ENCODE measurements around the gene FSTL5. TPM values are rescaled to one million over a fixed set of nuclear protein-coding genes. Genes with fewer than 3 reads are reported as not detected.

FSTL5 gene
- total and polyA plus RNA-seq, 9 of the 15 experiments (the other 6 are each of a cell fraction or from before 2014, with no cell fraction given), result 0.09 to 3.1 (median 0.50) TPM; not detected in 1

- intact Hi-C loops (cut with micrococcal nuclease) (no loop called here), in situ Hi-C loops (cut with MboI) (no loop called here)
- no peak overlapping the region for H2AFZ ChIP-seq (ENCODE audit: low read depth, low read length)
- H3K27me3 ChIP-seq (ENCODE audit: control insufficient read depth in 2 of 2, insufficient read depth in 2 of 2, low read length in 2 of 2), result no peaks in the 10 kb centered on the region
- POLR2A ChIA-PET, result no interaction called here
- FAIRE-seq (no peak), DNase-seq (ENCODE audit: extremely low read depth in 1 of 4, low spot score in 3 of 4) (no peak), ATAC-seq (no peak)
- H3K9me3 ChIP-seq (replicated peaks; ENCODE audit: control insufficient read depth, insufficient read depth, low read depth, low read length), result no peaks in the 10 kb centered on the region
- H3K4me2 ChIP-seq (ENCODE audit: insufficient read depth, low read length), result no peak overlapping the region
- no peak overlapping the region for H3K27ac ChIP-seq (ENCODE audit: extremely low read depth, low read depth, low read length)
- no peak overlapping the region for H3K9ac ChIP-seq (ENCODE audit: insufficient read depth in 1 of 2, low read depth in 2 of 2, low read length in 2 of 2)
- WGBS (ENCODE audit: insufficient coverage, low coverage, missing lambda C conversion rate), result 0% methylated on average over 3 of the region's 4 CpGs
- TF ChIP-seq PHF8 (IDR thresholded peaks at IDR 0.05; ENCODE audit: borderline replicate concordance, low read length) (no peak), PML (IDR thresholded peaks at IDR 0.05; ENCODE audit: low read length) (no peak), NCOR1 (IDR thresholded peaks at IDR 0.05) (no peak), ZNF785 (CRISPR knock-in tag; IDR thresholded peaks at IDR 0.05) (no peak), ZFP91 (CRISPR knock-in tag; IDR thresholded peaks at IDR 0.05) (no peak), HMBOX1 (IDR thresholded peaks at IDR 0.05) (no peak), E2F4 (CRISPR knock-in tag; IDR thresholded peaks at IDR 0.05; ENCODE audit: low read depth) (no peak), BMI1 (IDR thresholded peaks at IDR 0.05; ENCODE audit: low read length) (no peak), MAFG (tag; conservative IDR thresholded peaks at IDR 0.05) (no peak), ZNF165 (CRISPR knock-in tag; IDR thresholded peaks at IDR 0.05; ENCODE audit: borderline replicate concordance) (no peak), NONO (IDR thresholded peaks at IDR 0.05; ENCODE audit: low read depth in 2 of 2, low read length in 1 of 2) (no peak), ZNF444 (CRISPR knock-in tag; IDR thresholded peaks at IDR 0.05) (no peak), NCOA2 (IDR thresholded peaks at IDR 0.05; ENCODE audit: partially characterized antibody in 2 of 2) (no peak), CCNT2 (IDR thresholded peaks at IDR 0.05; ENCODE audit: borderline replicate concordance, extremely low read depth, insufficient read length, low read depth, low read length) (no peak), ZNF140 (CRISPR knock-in tag; IDR thresholded peaks at IDR 0.05) (no peak), CHCHD3 (CRISPR knock-in tag; IDR thresholded peaks at IDR 0.05) (no peak), DIDO1 (tag; IDR thresholded peaks at IDR 0.05; ENCODE audit: low read depth) (no peak)
- H3K4me1 ChIP-seq (replicated peaks in 1 of 2; ENCODE audit: control insufficient read depth in 2 of 2, insufficient read depth in 2 of 2, low read length in 2 of 2), result no peaks in the 10 kb centered on the region
- BruUV-seq (replicated peaks), result no TSS peak
- H3K9me1 ChIP-seq (ENCODE audit: control insufficient read depth, insufficient read depth, low read length), result no peaks in the 10 kb centered on the region
- H4K20me1 ChIP-seq (replicated peaks; ENCODE audit: control insufficient read depth, insufficient read depth, low read length), result no peaks in the 10 kb centered on the region
- CTCF ChIA-PET (ENCODE audit: low intra/inter-chr PET ratio), result no interaction called here
- no peak overlapping the region for H3K4me3 ChIP-seq
- no peaks in the 10 kb centered on the region for H3K36me3 ChIP-seq (ENCODE audit: control insufficient read depth, insufficient read depth, low read length)
- H3K79me2 ChIP-seq (ENCODE audit: control insufficient read depth, insufficient read depth, low read length), result no peaks in the 10 kb centered on the region
Measured at GRCh38 chr4:161604516-161605300, 559.1 kb downstream of the FSTL5 start.
